ENCODE results near the gene C5AR2.

Gene C5AR2

GRCh38 chr19:47309608-47310007 is 22.4 kb upstream of the C5AR2 start, which contains the start of gene C5AR1:
C5AR1 (plus strand) TSS chr19:47309861; CDS start chr19:47309896, 35 bp downstream.
- Histone ChIP-seq H3K9ac (ENCODE audit: low read length in 5 of 5) (peak within 1 kb of the TSS in 3 of 5 donors; percentile 6 to 38 (median 8)), H3K36me3 (ENCODE audit: control insufficient read depth in 5 of 5, insufficient read depth in 5 of 5, low read length in 5 of 5) (no peaks in the 10 kb centered on the region), H3K27ac (ENCODE audit: low read depth, low read length) (peak within 1 kb of the TSS; percentile 30), H3K9me3 (ENCODE audit: control insufficient read depth in 5 of 5, low read length in 5 of 5) (no peaks in the 10 kb centered on the region), H3K4me1 (ENCODE audit: control insufficient read depth in 5 of 5, insufficient read depth in 5 of 5, low read length in 5 of 5) (peaks cover 0 to 31% (median 25%) of the 10 kb centered on the region in 5 donors), H3K27me3 (ENCODE audit: control insufficient read depth in 5 of 5, insufficient read depth in 4 of 5, low read length in 5 of 5) (no peaks in the 10 kb centered on the region), H3K4me3 (ENCODE audit: low read depth in 1 of 5, low read length in 5 of 5) (peak within 1 kb of the TSS; percentile 34 to 68 (median 51))

GRCh38 chr19:47310323-47310722 is 21.7 kb upstream of the C5AR2 start:
- Histone ChIP-seq H3K4me3 (ENCODE audit: low read depth in 1 of 5, low read length in 5 of 5) (peak overlapping the region; percentile 34 to 68 (median 51)), H3K27ac (ENCODE audit: low read depth, low read length) (no peak overlapping the region), H3K27me3 (ENCODE audit: control insufficient read depth in 5 of 5, insufficient read depth in 4 of 5, low read length in 5 of 5) (no peaks in the 10 kb centered on the region), H3K4me1 (ENCODE audit: control insufficient read depth in 5 of 5, insufficient read depth in 5 of 5, low read length in 5 of 5) (peaks cover 0 to 30% (median 23%) of the 10 kb centered on the region in 5 donors), H3K36me3 (ENCODE audit: control insufficient read depth in 5 of 5, insufficient read depth in 5 of 5, low read length in 5 of 5) (no peaks in the 10 kb centered on the region), H3K9ac (ENCODE audit: low read length in 5 of 5) (peak overlapping the region in 1 of 5 donors; percentile 38), H3K9me3 (ENCODE audit: control insufficient read depth in 5 of 5, low read length in 5 of 5) (peaks cover 0 to 3% (median 0%) of the 10 kb centered on the region in 5 donors)

- Histone ChIP-seq H3K9me3 (ENCODE audit: control insufficient read depth in 5 of 5, low read length in 5 of 5) (peaks cover 0 to 3% (median 0%) of the 10 kb centered on the region in 5 donors), H3K4me3 (ENCODE audit: low read depth in 1 of 5, low read length in 5 of 5) (peak overlapping the region; percentile 23 to 68 (median 51)), H3K36me3 (ENCODE audit: control insufficient read depth in 5 of 5, insufficient read depth in 5 of 5, low read length in 5 of 5) (no peaks in the 10 kb centered on the region), H3K9ac (ENCODE audit: low read length in 5 of 5) (no peak overlapping the region), H3K27me3 (ENCODE audit: control insufficient read depth in 5 of 5, insufficient read depth in 4 of 5, low read length in 5 of 5) (no peaks in the 10 kb centered on the region), H3K27ac (ENCODE audit: low read depth, low read length) (no peak overlapping the region), H3K4me1 (ENCODE audit: control insufficient read depth in 5 of 5, insufficient read depth in 5 of 5, low read length in 5 of 5) (peaks cover 0 to 28% (median 20%) of the 10 kb centered on the region in 5 donors)
These were observed 21.2 kb upstream of the C5AR2 start for GRCh38 chr19:47310819-47311218.

GRCh38 chr19:47312366-47313006 is 19.5 kb upstream of the C5AR2 start:
- Histone ChIP-seq H3K27me3 (ENCODE audit: control insufficient read depth in 5 of 5, insufficient read depth in 4 of 5, low read length in 5 of 5) (no peaks in the 10 kb centered on the region), H3K9ac (ENCODE audit: low read length in 5 of 5) (no peak overlapping the region), H3K36me3 (ENCODE audit: control insufficient read depth in 5 of 5, insufficient read depth in 5 of 5, low read length in 5 of 5) (no peaks in the 10 kb centered on the region), H3K4me1 (ENCODE audit: control insufficient read depth in 5 of 5, insufficient read depth in 5 of 5, low read length in 5 of 5) (peaks cover 0 to 28% (median 20%) of the 10 kb centered on the region in 5 donors), H3K4me3 (ENCODE audit: low read depth in 1 of 5, low read length in 5 of 5) (peak overlapping the region in 1 of 5 donors; percentile 22), H3K9me3 (ENCODE audit: control insufficient read depth in 5 of 5, low read length in 5 of 5) (peaks cover 0 to 3% (median 0%) of the 10 kb centered on the region in 5 donors), H3K27ac (ENCODE audit: low read depth, low read length) (no peak overlapping the region)

- Histone ChIP-seq H3K36me3 (ENCODE audit: control insufficient read depth in 5 of 5, insufficient read depth in 5 of 5, low read length in 5 of 5) (no peaks in the 10 kb centered on the region), H3K9ac (ENCODE audit: low read length in 5 of 5) (no peak overlapping the region), H3K4me1 (ENCODE audit: control insufficient read depth in 5 of 5, insufficient read depth in 5 of 5, low read length in 5 of 5) (peaks cover 0 to 27% (median 16%) of the 10 kb centered on the region in 5 donors), H3K27ac (ENCODE audit: low read depth, low read length) (no peak overlapping the region), H3K9me3 (ENCODE audit: control insufficient read depth in 5 of 5, low read length in 5 of 5) (peaks cover 0 to 3% (median 0%) of the 10 kb centered on the region in 5 donors), H3K4me3 (ENCODE audit: low read depth in 1 of 5, low read length in 5 of 5) (peak overlapping the region in 1 of 5 donors; percentile 4), H3K27me3 (ENCODE audit: control insufficient read depth in 5 of 5, insufficient read depth in 4 of 5, low read length in 5 of 5) (no peaks in the 10 kb centered on the region)
These were observed 18.1 kb upstream of the C5AR2 start for GRCh38 chr19:47313754-47314295.

GRCh38 chr19:47315125-47315821 is 16.7 kb upstream of the C5AR2 start:
- Histone ChIP-seq H3K36me3 (ENCODE audit: control insufficient read depth in 5 of 5, insufficient read depth in 5 of 5, low read length in 5 of 5) (peaks cover 0 to 7% (median 3%) of the 10 kb centered on the region in 5 donors), H3K9ac (ENCODE audit: low read length in 5 of 5) (no peak overlapping the region), H3K4me3 (ENCODE audit: low read depth in 1 of 5, low read length in 5 of 5) (no peak overlapping the region), H3K27me3 (ENCODE audit: control insufficient read depth in 5 of 5, insufficient read depth in 4 of 5, low read length in 5 of 5) (peaks cover 0 to 6% (median 2%) of the 10 kb centered on the region in 5 donors), H3K27ac (ENCODE audit: low read depth, low read length) (no peak overlapping the region), H3K4me1 (ENCODE audit: control insufficient read depth in 5 of 5, insufficient read depth in 5 of 5, low read length in 5 of 5) (peaks cover 0 to 14% (median 7%) of the 10 kb centered on the region in 5 donors), H3K9me3 (ENCODE audit: control insufficient read depth in 5 of 5, low read length in 5 of 5) (peaks cover 0 to 3% (median 0%) of the 10 kb centered on the region in 5 donors)

GRCh38 chr19:47316513-47316912 is 15.5 kb upstream of the C5AR2 start:
- no peak overlapping the region for H3K27ac ChIP-seq (ENCODE audit: low read depth, low read length)
- H3K27me3 ChIP-seq (ENCODE audit: control insufficient read depth in 5 of 5, insufficient read depth in 4 of 5, low read length in 5 of 5): peaks cover 0 to 6% (median 3%) of the 10 kb centered on the region in 5 donors
- peaks cover 0 to 8% (median 2%) of the 10 kb centered on the region in 5 donors for H3K4me1 ChIP-seq (ENCODE audit: control insufficient read depth in 5 of 5, insufficient read depth in 5 of 5, low read length in 5 of 5)

GRCh38 chr19:47319923-47320871 is 11.8 kb upstream of the C5AR2 start:
- Histone ChIP-seq H3K9ac (ENCODE audit: low read length in 5 of 5) (no peak overlapping the region), H3K27ac (ENCODE audit: low read depth, low read length) (no peak overlapping the region), H3K36me3 (ENCODE audit: control insufficient read depth in 5 of 5, insufficient read depth in 5 of 5, low read length in 5 of 5) (peaks cover 0 to 12% (median 3%) of the 10 kb centered on the region in 5 donors)

More at GRCh38 chr19:47316513-47316912, 15.5 kb upstream of the C5AR2 start:
- H3K36me3 ChIP-seq (ENCODE audit: control insufficient read depth in 5 of 5, insufficient read depth in 5 of 5, low read length in 5 of 5): peaks cover 0 to 12% (median 3%) of the 10 kb centered on the region in 5 donors
- no peak overlapping the region for H3K4me3 ChIP-seq (ENCODE audit: low read depth in 1 of 5, low read length in 5 of 5)
- H3K9me3 ChIP-seq (ENCODE audit: control insufficient read depth in 5 of 5, low read length in 5 of 5): peaks cover 0 to 3% (median 0%) of the 10 kb centered on the region in 5 donors
- no peak overlapping the region for H3K9ac ChIP-seq (ENCODE audit: low read length in 5 of 5)

GRCh38 chr19:47321630-47322029 is 10.3 kb upstream of the C5AR2 start:
- H3K4me3 ChIP-seq (ENCODE audit: low read depth in 1 of 5, low read length in 5 of 5): peak overlapping the region in 1 of 5 donors; percentile 12
- H3K9me3 ChIP-seq (ENCODE audit: control insufficient read depth in 5 of 5, low read length in 5 of 5): no peaks in the 10 kb centered on the region
- H3K27me3 ChIP-seq (ENCODE audit: control insufficient read depth in 5 of 5, insufficient read depth in 4 of 5, low read length in 5 of 5): peaks cover 3 to 15% (median 8%) of the 10 kb centered on the region in 5 donors
- no peak overlapping the region for H3K9ac ChIP-seq (ENCODE audit: low read length in 5 of 5)
- H3K4me1 ChIP-seq (ENCODE audit: control insufficient read depth in 5 of 5, insufficient read depth in 5 of 5, low read length in 5 of 5): peaks cover 0 to 10% (median 0%) of the 10 kb centered on the region in 5 donors
- H3K27ac ChIP-seq (ENCODE audit: low read depth, low read length): no peak overlapping the region
- H3K36me3 ChIP-seq (ENCODE audit: control insufficient read depth in 5 of 5, insufficient read depth in 5 of 5, low read length in 5 of 5): peaks cover 0 to 12% (median 3%) of the 10 kb centered on the region in 5 donors

More at GRCh38 chr19:47319923-47320871, 11.8 kb upstream of the C5AR2 start:
- no peak overlapping the region for H3K4me3 ChIP-seq (ENCODE audit: low read depth in 1 of 5, low read length in 5 of 5)
- H3K9me3 ChIP-seq (ENCODE audit: control insufficient read depth in 5 of 5, low read length in 5 of 5): peaks cover 0 to under 1% (median 0%) of the 10 kb centered on the region in 5 donors
- H3K4me1 ChIP-seq (ENCODE audit: control insufficient read depth in 5 of 5, insufficient read depth in 5 of 5, low read length in 5 of 5): peaks cover 0 to 10% (median 0%) of the 10 kb centered on the region in 5 donors
- peaks cover 3 to 15% (median 8%) of the 10 kb centered on the region in 5 donors for H3K27me3 ChIP-seq (ENCODE audit: control insufficient read depth in 5 of 5, insufficient read depth in 4 of 5, low read length in 5 of 5)

Data from subcutaneous abdominal adipose tissue (tissue), 5 donors.